Body of pancreas (tissue), 4 donors: ENCODE results near the gene CPT2. TPM values are rescaled to one million over a fixed set of nuclear protein-coding genes. Genes with fewer than 3 reads are reported as not detected.

Experiments used
- ATAC-seq: fragments of 150-250 bp; one replicate; pipeline ENCODE4 v1.9.1; 2016
- DNase-seq, 4 donors: peaks; one replicate each; pipeline ENCODE4 v3.0.0-alpha.2; 2019
- H3K27ac ChIP-seq, 4 donors: fragments of 200-600 bp; sonication (generic); 1 replicate in 3 of 4; 2 replicates in 1 of 4; pipeline versions ENCODE4 v1.5.1 to v1.6.1; 2016 to 2019; ENCODE audit warnings: mild to moderate bottlenecking in 1 of 4, mixed read lengths in 1 of 4, moderate library complexity in 1 of 4
- H3K27me3 ChIP-seq, 2 donors: fragments of 200-600 bp; sonication (generic); one replicate each; pipeline ENCODE4 v1.6.0; 2016; ENCODE audit warnings: mild to moderate bottlenecking in 1 of 2
- H3K36me3 ChIP-seq, 2 donors: fragments of 200-600 bp; sonication (generic); replicated peaks in 1 of 2; 2 replicates each; pipeline ENCODE4 v1.5.1; 2016; ENCODE audit warnings: low read depth in 2 of 2; ENCODE audit not compliant: insufficient read depth in 1 of 2
- H3K4me1 ChIP-seq: fragments of 200-600 bp; sonication (generic); one replicate; pipeline ENCODE4 v1.6.0; 2016
- H3K4me3 ChIP-seq, 2 donors: fragments of 200-600 bp; sonication (generic); 1 replicate in 1 of 2; 2 replicates in 1 of 2; pipeline ENCODE4 v1.5.1; 2016 to 2019
- H3K9me3 ChIP-seq, 3 donors: fragments of 200-600 bp; sonication (generic); 1 replicate in 2 of 3; 2 replicates in 1 of 3; pipeline ENCODE4 v1.5.1; 2016
- CTCF ChIP-seq, 7 experiments: fragments of 450-650 bp in 4 of 7; fragments of 200-600 bp in 3 of 7; sonication (generic) in 3 of 7; IDR thresholded peaks; one replicate each; pipeline ENCODE4 v1.5.1; 2016 to 2019; ENCODE audit warnings: antibody characterized with exemption in 7 of 7
- POLR2A ChIP-seq, 3 donors: fragments of 450-650 bp; IDR thresholded peaks; one replicate each; pipeline ENCODE4 v1.6.1; 2016; ENCODE audit warnings: antibody characterized with exemption in 3 of 3, mild to moderate bottlenecking in 2 of 3
- WGBS, 2 donors: methylation state at CpG; one replicate each; pipeline ENCODE4 v1.1.5; 2017; 5-methylcytosine and 5-hydroxymethylcytosine counted together
- intact Hi-C: fragments of 100-400 bp; cut with DNase I; formaldehyde crosslinking; loops from one replicate; pipeline ENCODE4 v1.15.1; 2023
- total RNA-seq, 2 donors: library from RNA; depleted of rRNA; stranded (reverse); fragments of >200 nt; gene quantifications; one replicate each; pipeline ENCODE4 v1.1.0, GENCODE V29; 2016

Gene CPT2
- total RNA-seq, 2 donors from 2014 or later: 14.5 to 15.6 TPM

GRCh38 chr1:53206735-53207379, 10.2 kb downstream of the CPT2 start:
- no peak overlapping the region for H3K27ac ChIP-seq
- H3K4me1 ChIP-seq: no peaks in the 10 kb centered on the region
- WGBS, 2 donors: 94 to 100% methylated on average over 1 of the region's 1 CpG
- TF ChIP-seq CTCF (IDR thresholded peaks at IDR 0.05) (no peak), POLR2A (IDR thresholded peaks at IDR 0.05) (no peak)
- H3K36me3 ChIP-seq: peaks cover 4 to 32% of the 10 kb centered on the region in 2 donors
- intact Hi-C loops: no loop called here
- DNase-seq: no peak
- H3K4me3 ChIP-seq: no peak overlapping the region
- H3K27me3 ChIP-seq: no peaks in the 10 kb centered on the region
- H3K9me3 ChIP-seq: no peaks in the 10 kb centered on the region
- no peak for ATAC-seq

GRCh38 chr1:53207726-53208125, 11.1 kb downstream of the CPT2 start:
- H3K27ac ChIP-seq: no peak overlapping the region
- no peaks in the 10 kb centered on the region for H3K9me3 ChIP-seq
- no peaks in the 10 kb centered on the region for H3K4me1 ChIP-seq
- 83 to 100% methylated on average over 1 of the region's 1 CpG for WGBS, 2 donors
- peaks cover 4 to 33% of the 10 kb centered on the region in 2 donors for H3K36me3 ChIP-seq
- intact Hi-C loops: no loop called here
- no peaks in the 10 kb centered on the region for H3K27me3 ChIP-seq
- no peak overlapping the region for H3K4me3 ChIP-seq
- ATAC-seq (no peak), DNase-seq (no peak)
- TF ChIP-seq CTCF (IDR thresholded peaks at IDR 0.05): no peak
- TF ChIP-seq POLR2A (IDR thresholded peaks at IDR 0.05): no peak

GRCh38 chr1:53210352-53210751, 13.7 kb downstream of the CPT2 start:
- ATAC-seq (no peak), DNase-seq (peak in 1 of 4 donors; percentile 52)
- H3K4me3 ChIP-seq: no peak overlapping the region
- TF ChIP-seq CTCF (IDR thresholded peaks at IDR 0.05): no peak
- no peak for TF ChIP-seq POLR2A (IDR thresholded peaks at IDR 0.05)
- peaks cover 4 to 36% of the 10 kb centered on the region in 2 donors for H3K36me3 ChIP-seq
- 62 to 63% methylated on average over 7 of the region's 7 CpGs for WGBS, 2 donors
- intact Hi-C loops: no loop called here
- no peak overlapping the region for H3K27ac ChIP-seq
- no peaks in the 10 kb centered on the region for H3K9me3 ChIP-seq
- H3K27me3 ChIP-seq: no peaks in the 10 kb centered on the region
- H3K4me1 ChIP-seq: no peaks in the 10 kb centered on the region

GRCh38 chr1:53210954-53211353, 14.3 kb downstream of the CPT2 start:
- Histone ChIP-seq H3K27ac (no peak overlapping the region), H3K36me3 (peaks cover 0 to 36% of the 10 kb centered on the region in 2 donors), H3K27me3 (no peaks in the 10 kb centered on the region), H3K4me3 (no peak overlapping the region), H3K4me1 (no peaks in the 10 kb centered on the region), H3K9me3 (no peaks in the 10 kb centered on the region)
- TF ChIP-seq CTCF (IDR thresholded peaks at IDR 0.05) (no peak), POLR2A (IDR thresholded peaks at IDR 0.05) (no peak)
- ATAC-seq: no peak
- DNase-seq: no peak
- intact Hi-C loops: no loop called here
- 95 to 96% methylated on average over 11 of the region's 11 CpGs for WGBS, 2 donors

- Histone ChIP-seq H3K36me3 (peaks cover 0 to 31% of the 10 kb centered on the region in 2 donors), H3K4me1 (peaks cover 7% of the 10 kb centered on the region), H3K27ac (no peak overlapping the region), H3K9me3 (no peaks in the 10 kb centered on the region), H3K4me3 (no peak overlapping the region), H3K27me3 (no peaks in the 10 kb centered on the region)
- ATAC-seq (no peak), DNase-seq (no peak)
- intact Hi-C loops: no loop called here
- WGBS, 2 donors: 80 to 82% methylated on average over 5 of the region's 5 CpGs
- TF ChIP-seq CTCF (IDR thresholded peaks at IDR 0.05) (no peak), POLR2A (IDR thresholded peaks at IDR 0.05) (no peak)
Observed at GRCh38 chr1:53214376-53214940, 17.8 kb downstream of the CPT2 start.
